HG03460 (cell line): ENCODE results near the gene SPEN.
"Not testable (repeated sequence)": the region's sequence is repeated elsewhere in the genome, so short reads cannot be mapped to it uniquely, and the experiment has no call there.

Source experiments
- ATAC-seq: cut with Tn5 transposase; IDR thresholded peaks from one replicate; pipeline ENCODE4 v1.9.1; 2021; ENCODE audit not compliant: unreplicated experiment

The SPEN gene

GRCh38 chr1:15977947-15978346 is 130.4 kb downstream of the SPEN start:
- ATAC-seq, result not testable (repeated sequence)

- no peak for ATAC-seq
Measured at GRCh38 chr1:15981679-15982078, 134.2 kb downstream of the SPEN start.

- ATAC-seq, result no peak
Measured at GRCh38 chr1:15983275-15983674, 135.8 kb downstream of the SPEN start.

- no peak for ATAC-seq
Measured at GRCh38 chr1:15985611-15986297, 138.2 kb downstream of the SPEN start.

- ATAC-seq, result no peak
Measured at GRCh38 chr1:15988856-15989736, 141.6 kb downstream of the SPEN start.

- ATAC-seq, result no peak
Measured at GRCh38 chr1:15989776-15990175, 142.3 kb downstream of the SPEN start.
